ENCODE results near the gene FGD3.

FGD3 gene

DNA sequence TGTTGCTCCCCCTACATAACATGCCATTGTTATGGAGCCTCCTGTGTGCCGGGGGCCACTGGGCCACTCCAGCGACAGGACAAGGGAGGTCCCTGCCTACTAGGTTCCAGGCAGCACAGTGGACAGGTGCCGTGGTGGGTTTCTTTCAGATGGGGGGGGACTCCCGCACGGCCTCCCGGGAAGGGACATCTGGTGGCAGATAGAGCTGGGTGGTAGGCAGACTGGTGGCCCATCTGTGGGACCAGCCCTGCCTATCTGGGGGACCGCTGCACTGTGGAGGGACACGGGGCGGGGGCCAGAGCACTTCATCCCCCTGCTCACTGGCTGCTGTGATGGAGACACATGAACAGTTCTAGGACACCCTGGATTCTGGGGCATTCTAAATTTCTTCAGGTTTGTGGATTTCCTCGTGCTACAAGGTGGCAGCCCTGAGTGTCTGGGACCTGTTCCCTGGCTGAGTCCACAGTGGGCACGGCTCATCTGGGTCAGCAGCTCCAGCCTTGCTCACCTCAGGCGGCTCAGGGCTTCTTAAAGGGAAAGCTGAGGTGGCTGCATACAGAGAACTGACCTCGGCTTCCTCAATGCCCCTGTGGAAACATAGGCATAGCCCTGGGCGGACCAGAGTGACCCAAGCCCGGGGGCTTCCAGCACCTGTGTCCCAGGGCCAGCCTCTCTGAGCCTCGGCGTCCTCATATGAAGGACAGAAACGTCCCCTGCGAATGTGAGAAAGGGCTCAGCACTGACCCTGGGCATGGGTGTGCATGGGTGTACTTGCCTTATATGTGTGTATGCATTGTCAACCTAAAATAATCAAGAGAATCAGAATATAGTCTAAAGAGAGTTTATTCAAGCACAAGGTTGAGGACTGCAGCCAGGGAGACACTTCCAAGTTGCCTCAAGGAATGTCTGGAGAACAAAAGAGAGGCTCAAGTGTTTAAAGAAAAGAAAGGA lies 22.5 kb downstream of the FGD3 start:
- CTCF ChIA-PET = no interaction called here
- DNase-seq (ENCODE audit: low read depth, low spot score) = no peak
- no peak for TF ChIP-seq CTCF (IDR thresholded peaks at IDR 0.05; ENCODE audit: insufficient read depth, low read length, missing control alignments)
- POLR2A ChIA-PET = no interaction called here
- no peak overlapping the region for H3K4me3 ChIP-seq (ENCODE audit: low read depth, low read length)

DNA sequence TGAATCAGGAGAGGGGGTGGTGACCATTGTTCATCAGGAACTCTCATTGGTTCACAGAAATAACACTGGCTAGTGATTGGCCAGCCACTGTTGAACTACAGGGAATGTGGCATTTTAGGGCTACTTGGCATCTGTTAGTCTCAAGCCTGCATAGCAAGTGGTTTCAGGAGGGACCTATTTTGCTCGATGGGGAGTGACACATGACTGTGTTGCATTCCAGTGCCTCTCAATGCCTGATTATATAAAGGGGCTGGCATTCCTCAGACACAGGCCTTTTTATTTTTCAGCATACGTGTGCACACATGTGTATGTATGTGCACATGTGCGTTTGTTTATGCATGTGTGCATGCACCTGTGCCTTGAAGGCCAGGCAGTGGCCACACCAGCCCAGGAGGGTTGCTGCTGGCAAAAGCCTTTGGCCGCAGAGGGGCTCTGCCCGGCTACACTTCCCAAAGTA lies 23.2 kb downstream of the FGD3 start:
- no peak for TF ChIP-seq CTCF (IDR thresholded peaks at IDR 0.05; ENCODE audit: insufficient read depth, low read length, missing control alignments)
- CTCF ChIA-PET = no interaction called here
- POLR2A ChIA-PET = no interaction called here
- H3K4me3 ChIP-seq (ENCODE audit: low read depth, low read length) = no peak overlapping the region
- DNase-seq (ENCODE audit: low read depth, low spot score) = no peak

DNA sequence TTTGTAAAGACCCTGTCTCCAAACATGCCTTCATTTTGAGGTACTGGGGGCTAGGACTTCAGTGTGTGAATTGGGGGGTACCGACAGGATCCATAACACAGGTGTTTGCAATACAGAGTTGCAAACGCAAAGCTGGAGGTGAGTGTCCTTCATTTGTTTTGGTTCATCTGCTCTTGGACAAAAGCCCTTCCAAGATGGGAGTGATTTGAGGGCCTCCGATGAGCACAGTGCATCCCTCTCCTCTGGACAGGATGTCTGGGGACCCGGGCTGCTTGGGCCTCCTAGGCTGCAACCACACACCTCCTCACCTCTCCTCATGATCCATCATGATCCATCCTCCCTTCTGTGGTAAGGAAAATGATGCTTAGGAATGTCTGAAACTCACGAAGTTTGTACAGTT lies 23.8 kb downstream of the FGD3 start:
- TF ChIP-seq CTCF (IDR thresholded peaks at IDR 0.05; ENCODE audit: insufficient read depth, low read length, missing control alignments) = no peak
- ChIA-PET POLR2A (no interaction called here), CTCF (no interaction called here)
- H3K4me3 ChIP-seq (ENCODE audit: low read depth, low read length) = no peak overlapping the region
- no peak for DNase-seq (ENCODE audit: low read depth, low spot score)

DNA sequence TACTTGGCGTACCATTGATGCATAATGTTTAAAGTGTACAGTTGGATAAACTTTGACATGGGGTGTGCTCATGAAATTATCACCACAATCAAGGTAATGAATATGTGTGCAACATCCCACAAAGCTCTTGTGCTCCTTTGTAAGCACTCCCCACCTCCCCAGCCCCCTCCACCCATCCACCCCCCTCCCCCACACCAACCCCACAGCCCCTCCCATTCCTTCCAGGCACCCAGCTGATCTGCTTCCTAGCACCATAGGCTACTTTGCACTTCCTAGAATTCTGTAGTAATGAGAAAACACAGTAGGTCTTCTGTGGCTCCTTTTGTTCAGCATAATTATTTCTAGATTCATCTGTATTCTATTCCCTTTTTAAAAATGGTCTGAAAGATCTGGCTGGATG lies 24.5 kb downstream of the FGD3 start:
- POLR2A ChIA-PET = no interaction called here
- DNase-seq (ENCODE audit: low read depth, low spot score) = no peak
- H3K4me3 ChIP-seq (ENCODE audit: low read depth, low read length) = no peak overlapping the region
- CTCF ChIA-PET = no interaction called here
- no peak for TF ChIP-seq CTCF (IDR thresholded peaks at IDR 0.05; ENCODE audit: insufficient read depth, low read length, missing control alignments)

DNA sequence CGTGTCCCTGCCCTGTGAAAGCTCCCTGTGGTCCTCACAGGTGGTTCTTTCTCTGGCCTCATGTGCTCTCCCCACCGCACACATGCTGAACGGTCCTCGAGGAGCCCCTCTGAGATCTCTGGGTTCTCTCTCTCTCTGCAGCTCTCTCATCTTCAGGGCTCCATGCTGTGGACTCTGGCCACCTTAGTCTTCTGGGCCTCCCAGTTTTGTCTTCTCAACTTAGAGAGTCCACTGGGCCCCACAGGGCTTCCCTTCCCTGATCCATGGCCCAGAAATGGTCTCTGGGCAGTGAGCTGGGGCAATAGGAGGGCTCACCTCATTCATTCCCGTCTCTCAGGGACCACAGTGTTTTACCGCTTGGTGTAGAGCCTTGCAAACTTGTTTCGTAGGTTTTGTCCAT lies 26.4 kb downstream of the FGD3 start:
- H3K4me3 ChIP-seq (ENCODE audit: low read depth, low read length) = no peak overlapping the region
- DNase-seq (ENCODE audit: low read depth, low spot score) = no peak
- TF ChIP-seq CTCF (IDR thresholded peaks at IDR 0.05; ENCODE audit: insufficient read depth, low read length, missing control alignments) = no peak
- POLR2A ChIA-PET = no interaction called here
- CTCF ChIA-PET = interaction anchor here (0.7 to 1.6 kb wide), 2 partner anchors 13 to 30 kb away, joined by 3 to 4 read pairs; no protein-coding TSS in a partner anchor

DNA sequence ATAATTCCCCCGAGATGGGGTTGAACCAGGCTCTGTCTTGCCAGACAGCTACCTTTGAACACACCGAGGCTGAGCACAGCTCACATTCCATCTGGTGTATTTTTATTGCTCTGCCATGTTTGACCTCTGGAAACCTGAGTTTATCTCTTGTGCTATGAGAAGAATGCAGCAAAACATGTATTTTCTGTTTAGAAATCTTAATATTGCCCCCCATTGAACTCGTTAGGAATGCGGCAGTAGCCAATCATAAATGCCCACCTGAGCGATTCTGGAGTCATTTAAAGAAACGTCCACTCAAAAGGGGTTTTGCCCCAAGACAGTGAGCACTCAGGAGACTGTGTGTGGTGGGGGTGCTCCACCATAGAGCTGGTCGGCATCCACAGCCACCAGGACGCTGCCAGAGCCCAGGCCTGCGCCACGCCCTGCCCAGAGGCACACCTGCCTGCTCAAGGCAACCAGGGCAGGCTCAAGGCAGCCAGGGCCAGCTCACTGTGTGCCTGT lies 26.9 kb downstream of the FGD3 start:
- no peak overlapping the region for H3K4me3 ChIP-seq (ENCODE audit: low read depth, low read length)
- ChIA-PET CTCF (interaction anchor here (1.6 kb wide), 1 partner anchor 29 kb away, joined by 4 read pairs; no protein-coding TSS in a partner anchor), POLR2A (no interaction called here)
- DNase-seq (ENCODE audit: low read depth, low spot score) = no peak
- TF ChIP-seq CTCF (IDR thresholded peaks at IDR 0.05; ENCODE audit: insufficient read depth, low read length, missing control alignments) = no peak
